HepG2 (cell line): Measurements from ENCODE around the gene PAPOLA. TPM values are rescaled to one million over a fixed set of nuclear protein-coding genes. Genes with fewer than 3 reads are reported as not detected.

Source experiments
- ARHGAP35 ChIP-seq: sonication (generic); formaldehyde crosslinking; IDR thresholded peaks from 2 replicates; pipeline ENCODE4 v1.9.0; 2022; ENCODE audit warnings: mild to moderate bottlenecking, inconsistent platforms, moderate library complexity, missing genetic modification reagents, borderline replicate concordance
- FOXA3 ChIP-seq: IDR thresholded peaks from 2 replicates; pipeline ENCODE4 v1.6.1; 2016; ENCODE audit warnings: missing genetic modification reagents, missing compliant biosample characterization
- HIVEP1 ChIP-seq: sonication (generic); formaldehyde crosslinking; IDR thresholded peaks from 2 replicates; pipeline ENCODE4 v1.4.0; 2020; ENCODE audit warnings: mild to moderate bottlenecking, missing genetic modification reagents
- ISL2 ChIP-seq: sonication (generic); formaldehyde crosslinking; IDR thresholded peaks from 2 replicates; pipeline ENCODE4 v1.5.0; 2020; ENCODE audit warnings: missing genetic modification reagents
- KLF13 ChIP-seq: sonication (generic); formaldehyde crosslinking; IDR thresholded peaks from 2 replicates; pipeline ENCODE4 v1.4.0; 2020; ENCODE audit warnings: mild to moderate bottlenecking, missing genetic modification reagents
- KMT2B ChIP-seq: IDR thresholded peaks from 2 replicates; pipeline ENCODE4 v1.6.1; 2016; ENCODE audit warnings: missing genetic modification reagents, missing compliant biosample characterization
- MED1 ChIP-seq: sonication (generic); formaldehyde crosslinking; IDR thresholded peaks from 2 replicates; pipeline ENCODE4 v1.4.0; 2020; ENCODE audit warnings: missing genetic modification reagents
- PHF5A ChIP-seq: IDR thresholded peaks from one replicate; pipeline ENCODE4 v1.6.1; 2018; ENCODE audit warnings: low read depth, missing genetic modification reagents; ENCODE audit not compliant: unreplicated experiment
- RBAK ChIP-seq: sonication (generic); formaldehyde crosslinking; IDR thresholded peaks from 2 replicates; pipeline ENCODE4 v1.5.1; 2020; ENCODE audit warnings: mild to moderate bottlenecking, missing genetic modification reagents
- RORA ChIP-seq: sonication (generic); formaldehyde crosslinking; IDR thresholded peaks from 2 replicates; pipeline ENCODE4 v1.5.0; 2020; ENCODE audit warnings: mild to moderate bottlenecking, missing genetic modification reagents, moderate library complexity
- SALL2 ChIP-seq: sonication (generic); formaldehyde crosslinking; IDR thresholded peaks from 2 replicates; pipeline ENCODE4 v1.8.1; 2023; ENCODE audit warnings: mild to moderate bottlenecking, missing genetic modification reagents, inconsistent platforms
- SNAPC2 ChIP-seq: sonication (generic); formaldehyde crosslinking; IDR thresholded peaks from 2 replicates; pipeline ENCODE4 v1.8.1; 2022; ENCODE audit warnings: mild to moderate bottlenecking, missing genetic modification reagents
- TOPORS ChIP-seq: sonication (generic); formaldehyde crosslinking; IDR thresholded peaks from 2 replicates; pipeline ENCODE4 v1.8.0; 2023; ENCODE audit warnings: mild to moderate bottlenecking, missing genetic modification reagents
- ZKSCAN1 ChIP-seq: fragments of 150-350 bp; IDR thresholded peaks from 2 replicates; pipeline ENCODE4 v1.6.1; 2014; ENCODE audit warnings: low read length
- ZNF207 ChIP-seq: fragments of 450-650 bp; IDR thresholded peaks from 2 replicates; pipeline ENCODE4 v1.6.1; 2016; ENCODE audit warnings: antibody characterized with exemption, borderline replicate concordance
- ZNF296 ChIP-seq: sonication (generic); formaldehyde crosslinking; conservative IDR thresholded peaks from 2 replicates; pipeline ENCODE4 v1.5.0; 2020; ENCODE audit warnings: mild to moderate bottlenecking, missing genetic modification reagents
- ZNF484 ChIP-seq: sonication (generic); formaldehyde crosslinking; IDR thresholded peaks from 2 replicates; pipeline ENCODE4 v1.5.1; 2020; ENCODE audit warnings: mild to moderate bottlenecking, low read depth, missing genetic modification reagents, borderline replicate concordance
- ZNF501 ChIP-seq: sonication (generic); formaldehyde crosslinking; IDR thresholded peaks from 2 replicates; pipeline ENCODE4 v1.5.1; 2020; ENCODE audit warnings: mild to moderate bottlenecking, moderate library complexity, missing genetic modification reagents
- ZNF552 ChIP-seq: sonication (generic); formaldehyde crosslinking; IDR thresholded peaks from 2 replicates; pipeline ENCODE4 v1.9.0; 2022; ENCODE audit warnings: missing genetic modification reagents, mild to moderate bottlenecking, borderline replicate concordance
- ZSCAN12 ChIP-seq: sonication (generic); formaldehyde crosslinking; IDR thresholded peaks from 2 replicates; pipeline ENCODE4 v1.9.0; 2021; ENCODE audit warnings: mild to moderate bottlenecking, missing genetic modification reagents
- polyA plus RNA-seq, 8 experiments: library from polyadenylated mRNA; depleted of rRNA in 3 of 8; stranded (reverse) in 7 of 8; unstranded in 1 of 8; fragments of >200 nt; fragmentation: Illumina TruSeq in 4 of 8; extraction: Trizol in 4 of 8; gene quantifications; 2 replicates each; pipeline versions ENCODE4 v1.2.1 to v1.2.3, GENCODE V29; 2011 to 2016; ENCODE audit warnings: low read depth in 4 of 8, missing spikeins in 1 of 8, mixed read lengths in 1 of 8; ENCODE audit not compliant: insufficient read depth in 1 of 8
- total RNA-seq, 5 experiments: library from RNA; depleted of rRNA; stranded (reverse); fragments of >200 nt; fragmentation: Illumina TruSeq; extraction: Trizol; gene quantifications; 2 replicates each; pipeline ENCODE4 v1.2.3, GENCODE V29; 2016; ENCODE audit warnings: low read depth in 1 of 5
- TF ChIP-seq, protein P1 (sequence below): IDR thresholded peaks from 2 replicates; pipeline ENCODE4 v1.6.1; 2016
- TF ChIP-seq, protein P2 (sequence below): IDR thresholded peaks from 2 replicates; pipeline ENCODE4 v1.6.1; 2016; ENCODE audit warnings: low read depth, borderline replicate concordance
- TF ChIP-seq, protein P3 (sequence below): sonication (generic); formaldehyde crosslinking; IDR thresholded peaks from 2 replicates; pipeline ENCODE4 v1.4.0; 2020; ENCODE audit warnings: missing genetic modification reagents
- TF ChIP-seq, protein P4 (sequence below): sonication (generic); formaldehyde crosslinking; IDR thresholded peaks from 2 replicates; pipeline ENCODE4 v1.4.0; 2020; ENCODE audit warnings: missing genetic modification reagents

PAPOLA gene
- total and polyA plus RNA-seq, 2 of the 13 experiments (the other 11 are each of a cell fraction or from before 2014, with no cell fraction given), result 103 to 151 TPM

DNA sequence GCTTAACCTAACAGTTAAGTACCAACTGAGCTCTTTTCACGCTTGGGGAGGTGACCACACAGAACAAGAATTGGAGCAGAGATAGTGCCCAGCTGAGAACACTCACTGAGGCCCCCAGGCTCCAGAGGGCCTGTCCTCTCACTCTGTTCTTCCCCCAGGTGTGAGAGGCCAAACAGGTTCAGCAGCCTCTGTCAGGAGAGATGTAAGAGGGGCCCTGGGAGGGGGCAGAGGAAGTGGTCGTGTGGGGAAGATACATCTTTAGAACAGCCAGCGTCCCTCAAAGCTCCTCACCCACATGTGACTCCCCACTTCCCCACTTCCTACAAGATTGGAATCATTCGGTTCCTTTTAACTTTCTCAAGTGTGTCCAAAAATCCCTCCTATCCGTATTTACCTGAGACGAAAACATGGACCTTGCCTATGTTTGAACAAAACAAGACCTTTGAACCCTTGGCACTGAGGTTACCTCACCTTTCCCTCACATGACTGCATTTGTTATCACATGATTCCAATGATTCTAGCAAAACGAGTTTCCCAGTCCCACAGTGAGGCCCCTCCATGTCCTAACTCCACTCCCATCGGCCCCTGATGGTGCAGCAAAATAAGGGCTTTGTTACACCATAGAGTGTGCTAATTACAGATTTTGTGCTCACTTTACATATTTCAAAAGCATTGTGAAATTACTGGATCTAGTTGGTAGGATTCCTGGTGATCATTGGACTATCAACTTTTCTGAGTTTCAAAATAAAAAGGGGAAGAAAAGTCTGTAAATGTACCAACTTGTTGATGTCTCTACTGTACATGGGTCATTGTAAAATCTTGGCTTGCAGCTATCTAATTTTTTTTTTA lies 40.0 kb upstream of the PAPOLA start (continued):
- TF ChIP-seq, protein P1, sequence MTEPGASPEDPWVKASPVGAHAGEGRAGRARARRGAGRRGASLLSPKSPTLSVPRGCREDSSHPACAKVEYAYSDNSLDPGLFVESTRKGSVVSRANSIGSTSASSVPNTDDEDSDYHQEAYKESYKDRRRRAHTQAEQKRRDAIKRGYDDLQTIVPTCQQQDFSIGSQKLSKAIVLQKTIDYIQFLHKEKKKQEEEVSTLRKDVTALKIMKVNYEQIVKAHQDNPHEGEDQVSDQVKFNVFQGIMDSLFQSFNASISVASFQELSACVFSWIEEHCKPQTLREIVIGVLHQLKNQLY (CRISPR knock-in tag), result peak; percentile 54
- TF ChIP-seq KMT2B, result 0 out of 2 replicates have a peak, but pooled peaks have one; percentile 37
- no peak for TF ChIP-seq RORA (CRISPR knock-in tag)
- peak; percentile 89 for TF ChIP-seq FOXA3 (CRISPR knock-in tag)
- TF ChIP-seq, protein P2, sequence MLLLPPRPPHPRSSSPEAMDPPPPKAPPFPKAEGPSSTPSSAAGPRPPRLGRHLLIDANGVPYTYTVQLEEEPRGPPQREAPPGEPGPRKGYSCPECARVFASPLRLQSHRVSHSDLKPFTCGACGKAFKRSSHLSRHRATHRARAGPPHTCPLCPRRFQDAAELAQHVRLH (CRISPR knock-in tag), result 0 out of 2 replicates have a peak, but pooled peaks have one; percentile 51
- TF ChIP-seq ISL2 (CRISPR knock-in tag), result peak; percentile 34; the same call in 1 of the 2 replicates
- TF ChIP-seq ZNF484 (CRISPR knock-in tag), result no peak
- no peak for TF ChIP-seq ZNF552 (CRISPR knock-in tag)
- TF ChIP-seq ZNF501, result no peak
- TF ChIP-seq ZSCAN12 (CRISPR knock-in tag), result no peak
- TF ChIP-seq, protein P3, sequence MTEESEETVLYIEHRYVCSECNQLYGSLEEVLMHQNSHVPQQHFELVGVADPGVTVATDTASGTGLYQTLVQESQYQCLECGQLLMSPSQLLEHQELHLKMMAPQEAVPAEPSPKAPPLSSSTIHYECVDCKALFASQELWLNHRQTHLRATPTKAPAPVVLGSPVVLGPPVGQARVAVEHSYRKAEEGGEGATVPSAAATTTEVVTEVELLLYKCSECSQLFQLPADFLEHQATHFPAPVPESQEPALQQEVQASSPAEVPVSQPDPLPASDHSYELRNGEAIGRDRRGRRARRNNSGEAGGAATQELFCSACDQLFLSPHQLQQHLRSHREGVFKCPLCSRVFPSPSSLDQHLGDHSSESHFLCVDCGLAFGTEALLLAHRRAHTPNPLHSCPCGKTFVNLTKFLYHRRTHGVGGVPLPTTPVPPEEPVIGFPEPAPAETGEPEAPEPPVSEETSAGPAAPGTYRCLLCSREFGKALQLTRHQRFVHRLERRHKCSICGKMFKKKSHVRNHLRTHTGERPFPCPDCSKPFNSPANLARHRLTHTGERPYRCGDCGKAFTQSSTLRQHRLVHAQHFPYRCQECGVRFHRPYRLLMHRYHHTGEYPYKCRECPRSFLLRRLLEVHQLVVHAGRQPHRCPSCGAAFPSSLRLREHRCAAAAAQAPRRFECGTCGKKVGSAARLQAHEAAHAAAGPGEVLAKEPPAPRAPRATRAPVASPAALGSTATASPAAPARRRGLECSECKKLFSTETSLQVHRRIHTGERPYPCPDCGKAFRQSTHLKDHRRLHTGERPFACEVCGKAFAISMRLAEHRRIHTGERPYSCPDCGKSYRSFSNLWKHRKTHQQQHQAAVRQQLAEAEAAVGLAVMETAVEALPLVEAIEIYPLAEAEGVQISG, result peak; percentile 18; the same call in 1 of the 2 replicates
- no peak for TF ChIP-seq RBAK (CRISPR knock-in tag)
- TF ChIP-seq ZNF207, result no peak
- no peak for TF ChIP-seq KLF13 (CRISPR knock-in tag)
- no peak for TF ChIP-seq PHF5A (CRISPR knock-in tag)
- 0 out of 2 replicates have a peak, but pooled peaks have one; percentile 29 for TF ChIP-seq SALL2 (CRISPR knock-in tag)
- TF ChIP-seq HIVEP1 (CRISPR knock-in tag), result no peak
- TF ChIP-seq MED1 (CRISPR knock-in tag), result peak; percentile 58
- TF ChIP-seq, protein P4, sequence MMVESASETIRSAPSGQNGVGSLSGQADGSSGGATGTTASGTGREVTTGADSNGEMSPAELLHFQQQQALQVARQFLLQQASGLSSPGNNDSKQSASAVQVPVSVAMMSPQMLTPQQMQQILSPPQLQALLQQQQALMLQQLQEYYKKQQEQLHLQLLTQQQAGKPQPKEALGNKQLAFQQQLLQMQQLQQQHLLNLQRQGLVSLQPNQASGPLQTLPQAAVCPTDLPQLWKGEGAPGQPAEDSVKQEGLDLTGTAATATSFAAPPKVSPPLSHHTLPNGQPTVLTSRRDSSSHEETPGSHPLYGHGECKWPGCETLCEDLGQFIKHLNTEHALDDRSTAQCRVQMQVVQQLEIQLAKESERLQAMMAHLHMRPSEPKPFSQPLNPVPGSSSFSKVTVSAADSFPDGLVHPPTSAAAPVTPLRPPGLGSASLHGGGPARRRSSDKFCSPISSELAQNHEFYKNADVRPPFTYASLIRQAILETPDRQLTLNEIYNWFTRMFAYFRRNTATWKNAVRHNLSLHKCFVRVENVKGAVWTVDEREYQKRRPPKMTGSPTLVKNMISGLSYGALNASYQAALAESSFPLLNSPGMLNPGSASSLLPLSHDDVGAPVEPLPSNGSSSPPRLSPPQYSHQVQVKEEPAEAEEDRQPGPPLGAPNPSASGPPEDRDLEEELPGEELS (CRISPR knock-in tag), result peak; percentile 78
- TF ChIP-seq ARHGAP35 (CRISPR knock-in tag), result no peak
- TF ChIP-seq ZKSCAN1, result 0 out of 2 replicates have a peak, but pooled peaks have one; percentile 20
- TF ChIP-seq SNAPC2, result no peak
- TF ChIP-seq ZNF296 (CRISPR knock-in tag), result no peak
- TF ChIP-seq TOPORS (CRISPR knock-in tag), result no peak
